ENCODE results near the gene ATR. TPM values are rescaled to one million over a fixed set of nuclear protein-coding genes. Genes with fewer than 3 reads are reported as not detected.
"Not testable (repeated sequence)": the region's sequence is repeated elsewhere in the genome, so short reads cannot be mapped to it uniquely, and the experiment has no call there.

Gene ATR
- 34.7 and 40.8 TPM in 2 replicates for total RNA-seq (2014; rRNA removed; shearing (Covaris generic))

GRCh38 chr3:142578329-142579223 lies at the start of gene ATR:
ATR (minus strand) TSS chr3:142578733; CDS start chr3:142578704, 29 bp downstream.
- DNase-seq (ENCODE audit: low spot score), result peak; percentile 91

GRCh38 chr3:142626971-142627370 lies 48.4 kb upstream of the ATR start:
- DNase-seq (ENCODE audit: low spot score), result no peak

GRCh38 chr3:142625153-142625440 lies 46.6 kb upstream of the ATR start:
- no peak for DNase-seq (ENCODE audit: low spot score)

- DNase-seq (ENCODE audit: low spot score), result no peak
Measured at GRCh38 chr3:142624341-142625152, 46.0 kb upstream of the ATR start.

- no peak for DNase-seq (ENCODE audit: low spot score)
Measured at GRCh38 chr3:142623194-142623593, 44.7 kb upstream of the ATR start.

GRCh38 chr3:142622405-142622804 lies 43.9 kb upstream of the ATR start:
- no peak for DNase-seq (ENCODE audit: low spot score)

- DNase-seq (ENCODE audit: low spot score), result peak; percentile 48
Measured at GRCh38 chr3:142618917-142619461, 40.5 kb upstream of the ATR start.

- no peak for DNase-seq (ENCODE audit: low spot score)
Measured at GRCh38 chr3:142615171-142615570, 36.6 kb upstream of the ATR start.

GRCh38 chr3:142614059-142614626 lies 35.6 kb upstream of the ATR start:
- no peak for DNase-seq (ENCODE audit: low spot score)

- peak; percentile 35 for DNase-seq (ENCODE audit: low spot score)
Measured at GRCh38 chr3:142613491-142613890, 35.0 kb upstream of the ATR start.

- no peak for DNase-seq (ENCODE audit: low spot score)
Measured at GRCh38 chr3:142611206-142611605, 32.7 kb upstream of the ATR start.

GRCh38 chr3:142609136-142609535 lies 30.6 kb upstream of the ATR start:
- DNase-seq (ENCODE audit: low spot score), result no peak

- no peak for DNase-seq (ENCODE audit: low spot score)
Measured at GRCh38 chr3:142608631-142609030, 30.1 kb upstream of the ATR start.

GRCh38 chr3:142604940-142605339 lies 26.4 kb upstream of the ATR start:
- no peak for DNase-seq (ENCODE audit: low spot score)

GRCh38 chr3:142603386-142603705 lies 24.8 kb upstream of the ATR start:
- DNase-seq (ENCODE audit: low spot score), result not testable (repeated sequence)

GRCh38 chr3:142602619-142603385 lies 24.3 kb upstream of the ATR start:
- DNase-seq (ENCODE audit: low spot score), result no peak

GRCh38 chr3:142601713-142602112 lies 23.2 kb upstream of the ATR start:
- no peak for DNase-seq (ENCODE audit: low spot score)

- no peak for DNase-seq (ENCODE audit: low spot score)
Measured at GRCh38 chr3:142597906-142598305, 19.4 kb upstream of the ATR start.

GRCh38 chr3:142596726-142597088 lies 18.2 kb upstream of the ATR start:
- DNase-seq (ENCODE audit: low spot score), result no peak

- DNase-seq (ENCODE audit: low spot score), result peak; percentile 79
Measured at GRCh38 chr3:142595951-142596725, 17.6 kb upstream of the ATR start, which contains the start of gene PLS1. PLS1 (plus strand) TSS chr3:142596393; CDS start chr3:142664238, 67,845 bp downstream.

- DNase-seq (ENCODE audit: low spot score), result peak; percentile 80
Measured at GRCh38 chr3:142595581-142595950, 17.0 kb upstream of the ATR start.

All from A172 (cell line).